ENCODE measurements around the gene CBL. TPM values are rescaled to one million over a fixed set of nuclear protein-coding genes. Genes with fewer than 3 reads are reported as not detected.

The CBL gene
- total RNA-seq, 2 experiments from 2014 or later: 19.2 to 59.1 TPM

- no peak overlapping the region for H2AFZ ChIP-seq (ENCODE audit: low read length)
- H3K4me2 ChIP-seq (ENCODE audit: low read length): no peak overlapping the region
- no peak for TF ChIP-seq EZH2phosphoT487 (IDR thresholded peaks at IDR 0.05; ENCODE audit: borderline replicate concordance, low read depth, low read length)
- TF ChIP-seq, protein P1, sequence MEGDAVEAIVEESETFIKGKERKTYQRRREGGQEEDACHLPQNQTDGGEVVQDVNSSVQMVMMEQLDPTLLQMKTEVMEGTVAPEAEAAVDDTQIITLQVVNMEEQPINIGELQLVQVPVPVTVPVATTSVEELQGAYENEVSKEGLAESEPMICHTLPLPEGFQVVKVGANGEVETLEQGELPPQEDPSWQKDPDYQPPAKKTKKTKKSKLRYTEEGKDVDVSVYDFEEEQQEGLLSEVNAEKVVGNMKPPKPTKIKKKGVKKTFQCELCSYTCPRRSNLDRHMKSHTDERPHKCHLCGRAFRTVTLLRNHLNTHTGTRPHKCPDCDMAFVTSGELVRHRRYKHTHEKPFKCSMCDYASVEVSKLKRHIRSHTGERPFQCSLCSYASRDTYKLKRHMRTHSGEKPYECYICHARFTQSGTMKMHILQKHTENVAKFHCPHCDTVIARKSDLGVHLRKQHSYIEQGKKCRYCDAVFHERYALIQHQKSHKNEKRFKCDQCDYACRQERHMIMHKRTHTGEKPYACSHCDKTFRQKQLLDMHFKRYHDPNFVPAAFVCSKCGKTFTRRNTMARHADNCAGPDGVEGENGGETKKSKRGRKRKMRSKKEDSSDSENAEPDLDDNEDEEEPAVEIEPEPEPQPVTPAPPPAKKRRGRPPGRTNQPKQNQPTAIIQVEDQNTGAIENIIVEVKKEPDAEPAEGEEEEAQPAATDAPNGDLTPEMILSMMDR (conservative IDR thresholded peaks at IDR 0.05; ENCODE audit: low read length): peak; percentile 80
- intact Hi-C loops (cut with micrococcal nuclease; ENCODE audit: unreplicated experiment): loop anchor here (5.0 kb wide), 1 partner anchor 133 kb away; no protein-coding TSS in a partner anchor
- H3K79me2 ChIP-seq (ENCODE audit: insufficient read depth, low read depth, low read length): peaks cover 8% of the 10 kb centered on the region; the same call in 1 of the 2 replicates
- ChIA-PET POLR2A (no interaction called here), CTCF (ENCODE audit: unreplicated experiment) (interaction anchor here (1.0 to 1.3 kb wide), 2 partner anchors 11 to 36 kb away, joined by 4 to 6 read pairs; no protein-coding TSS in a partner anchor)
- no peaks in the 10 kb centered on the region for H3K9me2 ChIP-seq (ENCODE audit: insufficient read depth, low read length)
- no peaks in the 10 kb centered on the region for H4K20me1 ChIP-seq (ENCODE audit: insufficient read depth, low read length)
- H3K9me3 ChIP-seq (ENCODE audit: low read length): no peaks in the 10 kb centered on the region
- DNase-seq (ENCODE audit: low spot score): peak; percentile 35
- H3K36me3 ChIP-seq (ENCODE audit: insufficient read depth, low read length): peaks cover 6% of the 10 kb centered on the region; the same call in 1 of the 2 replicates
- BruUV-seq (replicated peaks): no TSS peak
- peaks cover 41% of the 10 kb centered on the region for H3K4me1 ChIP-seq (ENCODE audit: insufficient read depth, low read length, poor library complexity, severe bottlenecking)
- H3K27ac ChIP-seq (ENCODE audit: low read depth, low read length, poor library complexity, severe bottlenecking): no peak overlapping the region
- no peak overlapping the region for H3K4me3 ChIP-seq (ENCODE audit: low read depth, low read length, poor library complexity, severe bottlenecking)
Observed at GRCh38 chr11:119339589-119340334, 133.6 kb downstream of the CBL start.

DNA sequence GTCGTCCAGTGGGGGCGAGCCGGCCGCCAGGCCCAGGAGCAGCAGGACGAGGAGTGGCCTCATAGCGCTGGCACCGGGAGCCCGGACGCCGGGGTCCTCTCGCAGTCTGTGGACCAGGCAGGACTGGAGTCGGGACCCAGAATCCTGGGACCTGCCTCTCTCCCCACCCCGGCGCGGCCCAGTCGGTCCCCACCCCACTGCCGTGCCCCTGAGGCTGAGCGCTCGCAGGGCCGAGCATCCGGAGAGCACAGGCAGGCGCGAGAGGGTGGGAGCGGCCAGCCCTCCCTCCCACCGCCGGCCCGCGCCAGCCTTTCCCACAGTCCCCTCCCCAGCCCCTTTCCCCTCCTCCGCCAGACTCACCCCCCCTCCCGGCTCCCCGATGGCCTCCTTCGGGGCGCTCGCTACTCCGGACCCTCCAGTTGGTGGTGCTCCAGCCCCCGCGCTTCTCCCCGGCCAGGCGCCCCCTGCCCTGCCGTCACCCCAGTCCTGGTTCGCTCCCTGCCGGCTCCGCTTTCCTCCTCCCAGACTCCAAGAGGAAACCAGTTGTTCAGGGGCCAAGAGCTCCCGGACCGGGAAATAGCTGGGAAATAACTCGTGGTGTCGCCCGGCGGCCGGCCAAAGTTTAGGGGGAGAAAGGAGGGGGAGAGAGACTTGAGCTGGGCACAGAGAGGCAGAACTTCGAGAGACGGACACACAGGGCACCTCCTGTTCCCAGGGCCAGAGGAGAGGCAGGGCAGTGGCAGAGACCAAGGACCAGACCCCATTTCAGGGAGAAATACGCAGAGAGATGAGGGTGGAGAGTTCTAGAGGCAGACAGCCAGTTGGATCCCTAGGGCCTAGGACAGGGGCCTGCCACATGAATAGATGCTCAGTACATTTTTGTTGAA, 134.4 kb downstream of the CBL start, which contains the start of gene C1QTNF5:
Gene C1QTNF5 (minus strand): TSS at position 549 of the 887 bp plus-strand sequence. CDS start 486 bp downstream, at position 63.
- H2AFZ ChIP-seq (ENCODE audit: low read length): no peak within 1 kb of the TSS
- no peaks in the 10 kb centered on the region; the same call in 1 of the 2 replicates for H3K79me2 ChIP-seq (ENCODE audit: insufficient read depth, low read depth, low read length)
- DNase-seq (ENCODE audit: low spot score): no peak
- intact Hi-C loops (cut with micrococcal nuclease; ENCODE audit: unreplicated experiment): no loop called here
- H4K20me1 ChIP-seq (ENCODE audit: insufficient read depth, low read length): no peaks in the 10 kb centered on the region
- peaks cover 6% of the 10 kb centered on the region; the same call in 1 of the 2 replicates for H3K36me3 ChIP-seq (ENCODE audit: insufficient read depth, low read length)
- no peak within 1 kb of the TSS for H3K27ac ChIP-seq (ENCODE audit: low read depth, low read length, poor library complexity, severe bottlenecking)
- POLR2A ChIA-PET: interaction anchor here (0.6 to 0.8 kb wide), 2 partner anchors 27 to 63 kb away, joined by 3 to 4 read pairs; no protein-coding TSS in a partner anchor
- H3K4me3 ChIP-seq (ENCODE audit: low read depth, low read length, poor library complexity, severe bottlenecking): no peak within 1 kb of the TSS
- peaks cover 34% of the 10 kb centered on the region for H3K4me1 ChIP-seq (ENCODE audit: insufficient read depth, low read length, poor library complexity, severe bottlenecking)
- H3K4me2 ChIP-seq (ENCODE audit: low read length): no peak within 1 kb of the TSS
- CTCF ChIA-PET (ENCODE audit: unreplicated experiment): interaction anchor here (1.0 to 1.3 kb wide), 3 partner anchors 10 to 36 kb away, joined by 4 to 6 read pairs (median 4); no protein-coding TSS in a partner anchor
- H3K9me2 ChIP-seq (ENCODE audit: insufficient read depth, low read length): no peaks in the 10 kb centered on the region
- H3K9me3 ChIP-seq (ENCODE audit: low read length): no peaks in the 10 kb centered on the region
- TF ChIP-seq, protein P1 (conservative IDR thresholded peaks at IDR 0.05; ENCODE audit: low read length): no peak
- TF ChIP-seq EZH2phosphoT487 (IDR thresholded peaks at IDR 0.05; ENCODE audit: borderline replicate concordance, low read depth, low read length): no peak
- BruUV-seq (replicated peaks): no TSS peak
